Ascending aorta (tissue), 2 donors: ENCODE results near the gene UTF1. TPM values are rescaled to one million over a fixed set of nuclear protein-coding genes. Genes with fewer than 3 reads are reported as not detected.

Source experiments
- DNase-seq, 2 donors: peaks; one replicate each; pipeline ENCODE4 v3.0.0-alpha.2; 2019; ENCODE audit warnings: low spot score in 2 of 2
- H3K27ac ChIP-seq, 2 donors: fragments of 200-600 bp; sonication (generic); one replicate each; pipeline ENCODE4 v1.5.1; 2016 to 2017; ENCODE audit warnings: mild to moderate bottlenecking in 1 of 2
- H3K27me3 ChIP-seq: fragments of 200-600 bp; sonication (generic); one replicate; pipeline ENCODE4 v1.5.1; 2017
- H3K36me3 ChIP-seq, 2 donors: fragments of 200-600 bp; sonication (generic); one replicate each; pipeline ENCODE4 v1.5.1; 2016
- H3K4me1 ChIP-seq, 2 donors: fragments of 200-600 bp; sonication (generic); one replicate each; pipeline ENCODE4 v1.5.1; 2016 to 2017; ENCODE audit warnings: mild to moderate bottlenecking in 1 of 2
- H3K4me3 ChIP-seq, 2 donors: fragments of 200-600 bp; sonication (generic); one replicate each; pipeline ENCODE4 v1.5.1; 2016 to 2017; ENCODE audit warnings: mild to moderate bottlenecking in 1 of 2
- H3K9me3 ChIP-seq, 2 donors: fragments of 200-600 bp; sonication (generic); one replicate each; pipeline ENCODE4 v1.5.1; 2016
- intact Hi-C: fragments of 100-400 bp; cut with DNase I; formaldehyde crosslinking; loops from one replicate; pipeline ENCODE4 v1.15.1; 2023
- total RNA-seq: library from RNA; depleted of rRNA; stranded (reverse); fragments of >200 nt; gene quantifications from one replicate; pipeline ENCODE4 v1.1.0, GENCODE V29; 2016
- TF ChIP-seq, protein P1 (sequence below), 3 experiments: fragments of 200-600 bp in 2 of 3; fragments of 450-650 bp in 1 of 3; sonication (generic) in 2 of 3; IDR thresholded peaks; one replicate each; pipeline ENCODE4 v1.5.1; 2016 to 2019; ENCODE audit warnings: antibody characterized with exemption in 3 of 3, mild to moderate bottlenecking in 1 of 3, moderate library complexity in 1 of 3

UTF1 gene
- total RNA-seq, 1 donor from 2014 or later, result not detected

DNA sequence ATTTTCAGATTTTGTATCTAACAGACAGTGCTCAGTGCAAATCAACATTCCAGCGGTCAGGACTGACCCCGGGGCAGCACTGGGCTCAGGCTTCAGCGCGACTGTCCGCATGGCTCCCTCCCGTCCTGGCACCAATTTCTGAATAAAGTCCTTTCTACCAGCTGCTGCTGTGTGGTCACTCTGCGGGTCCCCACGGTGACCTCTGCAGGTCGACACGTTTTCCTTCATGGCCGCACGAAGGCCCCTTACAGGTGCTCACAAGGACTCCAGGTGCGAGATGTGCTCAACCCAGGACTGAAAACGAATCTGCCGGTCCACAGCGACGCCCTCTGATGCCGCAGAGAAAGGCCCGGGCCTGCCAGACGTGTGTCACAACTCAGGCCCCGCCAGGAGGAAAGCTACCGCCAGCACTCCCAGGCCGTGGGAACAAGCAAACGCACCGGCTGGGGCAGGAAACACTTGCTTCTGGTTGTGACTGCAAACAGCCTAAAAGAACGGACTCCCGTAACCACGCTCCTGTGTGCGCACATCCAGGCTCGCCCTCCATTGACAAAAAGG is 3.7 kb upstream of the UTF1 start:
- Histone ChIP-seq H3K9me3 (no peaks in the 10 kb centered on the region), H3K4me1 (no peaks in the 10 kb centered on the region), H3K27me3 (no peaks in the 10 kb centered on the region), H3K36me3 (no peaks in the 10 kb centered on the region), H3K4me3 (no peak overlapping the region), H3K27ac (no peak overlapping the region)
- intact Hi-C loops, result no loop called here
- TF ChIP-seq, protein P1, sequence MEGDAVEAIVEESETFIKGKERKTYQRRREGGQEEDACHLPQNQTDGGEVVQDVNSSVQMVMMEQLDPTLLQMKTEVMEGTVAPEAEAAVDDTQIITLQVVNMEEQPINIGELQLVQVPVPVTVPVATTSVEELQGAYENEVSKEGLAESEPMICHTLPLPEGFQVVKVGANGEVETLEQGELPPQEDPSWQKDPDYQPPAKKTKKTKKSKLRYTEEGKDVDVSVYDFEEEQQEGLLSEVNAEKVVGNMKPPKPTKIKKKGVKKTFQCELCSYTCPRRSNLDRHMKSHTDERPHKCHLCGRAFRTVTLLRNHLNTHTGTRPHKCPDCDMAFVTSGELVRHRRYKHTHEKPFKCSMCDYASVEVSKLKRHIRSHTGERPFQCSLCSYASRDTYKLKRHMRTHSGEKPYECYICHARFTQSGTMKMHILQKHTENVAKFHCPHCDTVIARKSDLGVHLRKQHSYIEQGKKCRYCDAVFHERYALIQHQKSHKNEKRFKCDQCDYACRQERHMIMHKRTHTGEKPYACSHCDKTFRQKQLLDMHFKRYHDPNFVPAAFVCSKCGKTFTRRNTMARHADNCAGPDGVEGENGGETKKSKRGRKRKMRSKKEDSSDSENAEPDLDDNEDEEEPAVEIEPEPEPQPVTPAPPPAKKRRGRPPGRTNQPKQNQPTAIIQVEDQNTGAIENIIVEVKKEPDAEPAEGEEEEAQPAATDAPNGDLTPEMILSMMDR (IDR thresholded peaks at IDR 0.05), result no peak
- no peak for DNase-seq

GRCh38 chr10:133227256-133227655 is 2.8 kb upstream of the UTF1 start:
- TF ChIP-seq, protein P1 (IDR thresholded peaks at IDR 0.05), result no peak
- DNase-seq, result no peak
- no peaks in the 10 kb centered on the region for H3K27me3 ChIP-seq
- H3K9me3 ChIP-seq, result no peaks in the 10 kb centered on the region
- intact Hi-C loops, result no loop called here
- no peak overlapping the region for H3K27ac ChIP-seq
- H3K36me3 ChIP-seq, result no peaks in the 10 kb centered on the region
- no peaks in the 10 kb centered on the region for H3K4me1 ChIP-seq
- H3K4me3 ChIP-seq, result no peak overlapping the region

DNA sequence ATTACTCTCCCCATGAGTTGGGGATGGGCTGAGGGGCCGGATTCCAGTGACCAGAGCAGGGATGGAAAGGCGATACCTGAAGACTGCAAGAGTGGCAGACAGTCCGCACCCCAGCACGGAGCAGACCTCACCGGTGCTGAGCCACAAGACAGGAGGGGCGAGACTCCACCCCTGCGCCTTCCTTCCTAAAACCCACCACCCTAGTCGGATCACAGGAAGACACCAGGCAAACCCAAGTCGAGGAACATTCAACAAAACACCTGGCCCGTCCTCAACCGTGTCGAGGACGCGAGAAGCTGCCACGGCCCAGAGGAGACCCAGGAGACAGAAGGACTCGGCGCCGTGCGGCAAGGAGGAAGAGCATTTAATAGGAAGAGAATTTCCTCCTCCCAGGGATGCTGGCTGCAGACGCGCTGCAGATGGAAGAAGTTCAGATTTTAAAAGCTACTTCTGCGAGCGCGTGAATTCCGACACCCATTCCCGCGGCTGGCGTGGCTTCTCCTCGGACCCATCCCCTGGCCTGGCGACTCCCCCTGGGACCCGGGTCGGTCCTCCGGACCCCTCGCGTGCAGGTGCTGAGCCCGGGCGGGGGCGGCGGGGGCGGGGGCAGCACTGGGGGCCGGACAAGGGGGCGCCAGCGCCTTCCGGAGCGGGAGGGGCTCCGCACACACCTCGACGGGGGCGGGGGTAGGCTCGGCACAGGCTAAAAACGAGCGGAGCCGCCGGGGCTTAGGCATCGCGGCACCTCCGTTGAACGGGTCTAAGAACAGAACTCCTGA is 563 bp upstream of the UTF1 start:
- Histone ChIP-seq H3K36me3 (no peaks in the 10 kb centered on the region), H3K27ac (no peak overlapping the region), H3K4me3 (no peak overlapping the region), H3K4me1 (no peaks in the 10 kb centered on the region), H3K27me3 (no peaks in the 10 kb centered on the region), H3K9me3 (no peaks in the 10 kb centered on the region)
- DNase-seq, result no peak
- intact Hi-C loops, result no loop called here
- TF ChIP-seq, protein P1 (IDR thresholded peaks at IDR 0.05), result no peak

GRCh38 chr10:133230387-133231195 is 574 bp downstream of the UTF1 start:
- TF ChIP-seq, protein P1 (IDR thresholded peaks at IDR 0.05), result no peak
- H3K4me3 ChIP-seq, result peak overlapping the region in 1 of 2 donors; percentile 35
- DNase-seq, result no peak
- H3K27ac ChIP-seq, result no peak overlapping the region
- peaks cover 3% of the 10 kb centered on the region for H3K27me3 ChIP-seq
- intact Hi-C loops, result no loop called here
- H3K4me1 ChIP-seq, result no peaks in the 10 kb centered on the region
- H3K36me3 ChIP-seq, result no peaks in the 10 kb centered on the region
- H3K9me3 ChIP-seq, result no peaks in the 10 kb centered on the region

DNA sequence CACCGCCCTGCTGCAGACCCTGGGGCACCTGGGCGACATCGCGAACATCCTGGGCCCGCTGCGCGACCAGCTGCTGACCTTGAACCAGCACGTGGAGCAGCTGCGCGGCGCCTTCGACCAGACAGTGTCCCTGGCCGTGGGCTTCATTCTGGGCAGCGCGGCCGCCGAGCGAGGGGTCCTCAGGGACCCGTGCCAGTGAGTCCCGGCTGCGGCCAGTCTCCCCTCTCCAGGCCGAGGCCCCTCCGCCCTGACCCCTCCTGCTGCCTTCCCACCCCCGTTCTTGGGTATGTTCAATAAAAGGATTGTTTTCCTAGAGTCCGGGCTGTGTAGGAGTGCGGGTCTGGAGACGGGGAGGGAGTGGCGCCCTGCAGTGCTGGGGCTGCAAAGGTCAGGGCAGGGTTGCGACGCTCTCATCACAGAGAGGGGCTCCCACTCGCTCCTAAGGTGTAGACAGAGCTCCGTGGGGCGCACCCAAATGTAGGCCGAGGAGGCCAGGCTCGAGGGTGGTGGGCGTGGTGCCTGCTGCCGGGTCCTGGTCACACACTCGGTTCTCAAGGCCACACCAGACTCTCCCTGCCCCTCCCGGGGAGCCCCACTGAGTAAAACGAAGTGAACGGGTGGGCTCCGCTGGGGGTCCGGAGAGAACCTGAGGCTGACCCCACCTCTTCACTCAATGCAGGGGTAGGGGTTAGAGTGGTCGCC is 1.4 kb downstream of the UTF1 start:
- H3K9me3 ChIP-seq, result no peaks in the 10 kb centered on the region
- no peak for DNase-seq
- TF ChIP-seq, protein P1 (IDR thresholded peaks at IDR 0.05), result no peak
- no peaks in the 10 kb centered on the region for H3K36me3 ChIP-seq
- no peak overlapping the region for H3K4me3 ChIP-seq
- no peaks in the 10 kb centered on the region for H3K4me1 ChIP-seq
- intact Hi-C loops, result no loop called here
- H3K27me3 ChIP-seq, result peaks cover 8% of the 10 kb centered on the region
- no peak overlapping the region for H3K27ac ChIP-seq
